GM21528 (cell line): ENCODE measurements around the gene TCERG1L.
"Not testable (repeated sequence)": the region's sequence is repeated elsewhere in the genome, so short reads cannot be mapped to it uniquely, and the experiment has no call there.

Experiments
- ATAC-seq: cut with Tn5 transposase; IDR thresholded peaks from one replicate; pipeline ENCODE4 v1.9.1; 2021; ENCODE audit warnings: mild to moderate bottlenecking, moderate library complexity; ENCODE audit not compliant: unreplicated experiment, low FRiP score

Gene TCERG1L

GRCh38 chr10:131311661-131312477 lies at the start of gene TCERG1L:
TCERG1L (minus strand) TSS chr10:131311721; CDS start chr10:131311635, 86 bp downstream.
- no peak for ATAC-seq

GRCh38 chr10:131358741-131359442 lies 47.4 kb upstream of the TCERG1L start:
- ATAC-seq: no peak

GRCh38 chr10:131356442-131356841 lies 44.9 kb upstream of the TCERG1L start:
- no peak for ATAC-seq

GRCh38 chr10:131355881-131356280 lies 44.4 kb upstream of the TCERG1L start:
- no peak for ATAC-seq

GRCh38 chr10:131355056-131355455 lies 43.5 kb upstream of the TCERG1L start:
- no peak for ATAC-seq

GRCh38 chr10:131354380-131354779 lies 42.9 kb upstream of the TCERG1L start:
- ATAC-seq: no peak

- ATAC-seq: no peak
Observed at GRCh38 chr10:131352765-131353290, 41.3 kb upstream of the TCERG1L start.

- ATAC-seq: no peak
Observed at GRCh38 chr10:131350660-131351059, 39.1 kb upstream of the TCERG1L start.

GRCh38 chr10:131350245-131350644 lies 38.7 kb upstream of the TCERG1L start:
- no peak for ATAC-seq

GRCh38 chr10:131346456-131346855 lies 34.9 kb upstream of the TCERG1L start:
- ATAC-seq: no peak

GRCh38 chr10:131345691-131346090 lies 34.2 kb upstream of the TCERG1L start:
- no peak for ATAC-seq

GRCh38 chr10:131344747-131345146 lies 33.2 kb upstream of the TCERG1L start:
- no peak for ATAC-seq

- ATAC-seq: no peak
Observed at GRCh38 chr10:131337741-131338140, 26.2 kb upstream of the TCERG1L start.

GRCh38 chr10:131332821-131333220 lies 21.3 kb upstream of the TCERG1L start:
- no peak for ATAC-seq

GRCh38 chr10:131323880-131324279 lies 12.4 kb upstream of the TCERG1L start:
- no peak for ATAC-seq

- ATAC-seq: no peak
Observed at GRCh38 chr10:131323025-131323424, 11.5 kb upstream of the TCERG1L start.

GRCh38 chr10:131322575-131322974 lies 11.1 kb upstream of the TCERG1L start:
- not testable (repeated sequence) for ATAC-seq

GRCh38 chr10:131320860-131321604 lies 9.5 kb upstream of the TCERG1L start:
- no peak for ATAC-seq

GRCh38 chr10:131318814-131319213 lies 7.3 kb upstream of the TCERG1L start:
- no peak for ATAC-seq

GRCh38 chr10:131318291-131318690 lies 6.8 kb upstream of the TCERG1L start:
- ATAC-seq: no peak
